HG03432 (cell line): ENCODE data around the gene PLD5.
"Not testable (repeated sequence)": the region's sequence is repeated elsewhere in the genome, so short reads cannot be mapped to it uniquely, and the experiment has no call there.

ENCODE experiments used
- ATAC-seq: cut with Tn5 transposase; IDR thresholded peaks from one replicate; pipeline ENCODE4 v1.9.1; 2021; ENCODE audit warnings: mild to moderate bottlenecking, moderate library complexity; ENCODE audit not compliant: unreplicated experiment

The PLD5 gene

DNA sequence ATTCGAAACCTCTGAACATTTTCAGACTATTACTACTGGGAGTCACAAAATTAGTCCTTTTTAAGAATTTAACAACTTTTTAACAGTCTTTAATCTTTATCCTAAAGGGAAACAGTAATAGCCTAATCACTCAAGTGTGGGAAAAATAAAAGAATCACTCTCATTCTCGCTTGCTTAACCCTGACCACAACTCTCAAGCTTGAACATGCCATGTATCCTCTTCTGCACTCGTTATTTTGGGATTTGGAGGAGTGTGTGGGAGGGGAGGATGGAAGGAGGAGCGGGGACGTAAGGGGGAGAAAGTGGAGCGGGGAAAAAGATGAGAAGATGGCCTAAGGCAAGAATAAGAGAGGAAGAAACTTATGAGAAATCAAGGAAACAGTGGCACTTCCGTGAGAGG, 215.8 kb downstream of the PLD5 start:
- not testable (repeated sequence) for ATAC-seq

DNA sequence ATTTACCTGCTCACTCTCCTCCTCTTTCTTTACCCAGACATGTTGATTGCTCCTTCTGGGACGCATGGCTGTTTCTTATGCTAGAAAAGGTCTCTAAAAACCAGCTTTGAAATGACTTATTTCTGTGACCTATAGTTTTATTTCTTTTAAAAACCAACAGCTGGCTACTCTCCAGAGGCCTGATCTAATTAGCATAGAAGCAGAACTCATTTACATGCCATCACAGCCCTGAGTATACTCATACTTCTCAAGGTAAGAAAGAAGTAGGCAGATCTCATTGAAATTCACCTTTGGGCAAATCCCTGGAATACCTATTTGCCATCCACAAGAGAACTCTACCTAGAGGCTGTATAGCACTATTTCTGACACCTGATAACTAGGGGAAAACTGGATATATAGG, 230.7 kb downstream of the PLD5 start:
- not testable (repeated sequence) for ATAC-seq

DNA sequence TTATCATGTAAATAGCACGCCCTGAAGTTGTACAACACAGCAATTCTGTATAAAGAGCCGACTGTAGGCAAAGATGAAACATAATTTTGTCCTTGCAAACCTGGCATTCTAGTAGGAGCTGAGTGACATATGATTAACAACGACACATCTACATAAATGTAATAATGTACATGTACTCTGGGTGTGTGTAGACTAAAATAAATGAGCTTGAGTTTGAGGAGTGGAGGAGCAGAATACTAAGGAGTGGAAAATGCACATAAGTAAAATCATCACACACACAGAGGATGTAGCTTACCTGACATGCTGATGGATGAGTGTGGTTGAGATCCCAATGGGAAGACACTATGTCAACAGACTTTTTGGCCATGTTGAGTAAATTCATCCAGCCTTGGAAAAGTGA, 236.4 kb downstream of the PLD5 start:
- not testable (repeated sequence) for ATAC-seq

DNA sequence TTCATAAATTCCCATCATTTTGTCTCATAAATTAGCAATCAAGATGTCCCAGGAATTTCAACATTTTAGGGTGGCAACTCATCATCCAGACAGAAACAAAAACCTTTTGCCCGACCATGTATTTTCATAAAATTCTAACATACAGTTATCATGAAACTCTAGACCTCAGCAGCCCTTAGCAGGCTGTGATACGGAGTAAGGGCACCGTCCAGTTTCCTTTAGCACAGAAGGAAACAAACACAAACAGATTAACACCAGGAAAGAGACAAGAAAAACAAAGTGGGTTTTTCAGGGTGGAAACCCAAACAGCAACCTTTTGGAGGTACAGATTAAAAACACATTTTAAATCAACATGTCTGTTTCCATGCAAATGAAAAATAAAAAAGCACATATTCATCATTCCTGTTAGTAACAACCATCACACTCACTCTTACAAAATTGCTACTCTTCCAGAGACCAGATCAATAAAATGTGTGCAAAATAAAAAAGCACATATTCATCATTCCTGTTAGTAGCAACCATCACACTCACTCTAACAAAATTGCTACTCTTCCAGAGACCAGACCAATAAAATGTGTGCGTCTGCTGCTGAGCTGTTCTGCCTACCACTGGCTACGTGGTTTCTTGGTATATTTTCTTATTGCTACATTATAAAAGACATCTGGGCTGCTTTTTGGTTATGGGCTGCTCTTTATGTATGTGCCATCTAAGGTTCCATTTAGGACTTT, 241.6 kb downstream of the PLD5 start:
- not testable (repeated sequence) for ATAC-seq

DNA sequence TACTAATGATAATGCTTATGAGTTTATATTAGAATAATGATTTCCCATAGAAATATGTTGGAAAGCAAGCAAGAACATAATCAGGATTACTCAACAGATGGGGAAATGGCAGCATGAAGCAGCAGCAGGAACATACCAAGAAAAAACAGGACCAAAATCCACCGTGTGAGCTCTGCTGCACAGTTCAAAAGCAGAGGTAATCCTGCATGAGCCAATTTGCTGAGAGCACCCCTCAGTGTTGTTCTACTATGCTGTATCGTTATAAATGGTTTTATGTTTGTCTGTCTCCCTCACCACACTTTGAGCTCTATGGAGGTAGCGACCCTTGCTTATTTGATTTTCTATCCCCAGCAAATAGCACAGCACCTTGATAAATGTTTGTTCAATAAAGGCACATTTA, 246.1 kb downstream of the PLD5 start:
- ATAC-seq: not testable (repeated sequence)

DNA sequence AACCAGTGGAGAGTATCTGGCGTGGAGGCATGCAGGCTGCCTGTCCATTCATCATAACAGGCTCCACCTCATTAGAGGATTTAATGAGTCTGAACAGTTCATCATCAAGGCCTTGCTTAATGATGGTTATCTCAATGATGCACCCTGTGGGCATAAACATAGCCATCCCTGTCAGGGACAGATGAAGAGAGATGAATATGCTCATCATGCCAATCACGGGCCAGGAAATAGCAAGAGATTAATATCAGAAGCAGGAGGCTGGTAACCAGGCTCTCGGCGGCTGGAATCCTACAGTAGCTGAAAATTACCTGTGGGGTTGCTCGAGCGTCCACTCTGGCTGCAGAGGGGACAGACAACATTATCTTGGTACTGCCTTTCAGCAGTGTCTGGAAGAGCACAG, 247.7 kb downstream of the PLD5 start:
- not testable (repeated sequence) for ATAC-seq

DNA sequence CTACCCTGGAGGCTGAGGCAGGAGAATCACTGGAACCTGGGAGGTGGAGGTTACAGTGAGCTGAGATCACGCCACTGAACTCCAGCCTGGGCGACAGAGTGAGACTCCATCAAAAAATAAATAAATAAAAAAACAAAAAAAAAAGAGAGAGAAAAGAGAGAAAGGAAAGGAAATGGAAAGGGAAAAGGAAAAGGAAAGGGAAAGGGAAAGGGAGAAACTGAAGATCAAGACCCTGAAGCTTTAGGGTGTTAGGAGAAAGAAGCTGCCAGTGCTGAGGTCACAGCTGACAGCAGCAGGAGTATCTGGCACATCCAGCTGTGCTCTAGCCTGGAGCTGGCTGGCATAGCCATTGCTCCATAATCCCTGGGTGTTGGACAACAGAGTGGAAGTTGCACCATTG, 257.5 kb downstream of the PLD5 start:
- not testable (repeated sequence) for ATAC-seq

DNA sequence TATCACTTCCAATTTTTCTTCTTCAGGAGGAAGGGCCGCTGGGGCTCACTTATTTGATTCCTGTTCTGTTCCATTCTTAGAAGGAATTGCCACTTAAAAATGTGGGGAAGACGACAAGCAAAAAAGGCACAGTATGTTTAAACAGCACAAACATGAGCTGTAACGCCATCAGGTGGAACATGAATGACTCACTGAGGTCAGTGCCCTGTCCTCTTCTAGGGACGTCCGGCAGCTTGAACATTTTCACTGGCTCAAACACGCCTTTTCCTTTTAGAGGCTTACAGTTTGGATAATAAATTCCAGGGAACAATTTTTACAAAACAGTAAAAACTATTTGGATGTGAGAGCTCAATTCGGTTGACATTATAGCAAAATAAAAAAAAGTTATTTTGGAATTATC, 260.1 kb downstream of the PLD5 start:
- not testable (repeated sequence) for ATAC-seq

DNA sequence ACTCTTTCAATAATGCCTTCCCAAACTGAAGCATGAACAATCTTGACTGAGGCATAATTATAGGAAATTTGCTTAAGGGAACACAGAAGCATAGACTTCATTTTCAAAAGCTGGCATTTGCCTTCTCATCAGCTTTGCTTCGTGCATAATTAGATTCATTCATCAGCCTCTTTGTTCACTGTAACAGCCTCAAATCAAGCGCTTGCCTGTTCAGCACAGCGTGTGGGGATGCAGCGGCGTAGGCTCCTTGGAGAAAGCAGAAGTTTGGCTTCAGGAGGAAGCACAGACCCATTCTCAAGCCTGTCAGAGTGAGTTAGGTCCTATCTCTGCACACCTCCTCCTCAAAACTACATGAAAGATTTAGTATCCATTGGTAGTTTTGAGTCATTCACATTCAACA, 279.2 kb downstream of the PLD5 start:
- no peak for ATAC-seq

DNA sequence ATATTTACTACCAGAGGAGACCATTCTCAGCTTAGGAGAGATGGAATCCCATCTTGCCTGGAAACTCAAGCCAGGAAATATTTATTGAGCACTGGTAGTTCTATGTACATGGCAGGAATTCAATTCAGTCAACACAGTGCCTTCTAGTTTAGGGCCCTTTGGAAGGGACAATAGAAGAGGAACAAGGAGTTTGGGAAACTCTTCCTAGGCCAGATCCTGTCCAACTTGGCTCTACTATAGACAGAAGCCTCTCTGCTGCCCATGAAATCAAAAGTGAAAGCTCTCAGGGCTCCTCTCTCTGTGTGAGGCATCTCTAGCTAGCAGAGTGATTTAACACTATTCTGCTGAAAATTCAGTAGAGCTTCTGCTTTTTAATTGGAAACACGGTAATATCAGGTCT, 281.0 kb downstream of the PLD5 start:
- ATAC-seq: peak; percentile 95

DNA sequence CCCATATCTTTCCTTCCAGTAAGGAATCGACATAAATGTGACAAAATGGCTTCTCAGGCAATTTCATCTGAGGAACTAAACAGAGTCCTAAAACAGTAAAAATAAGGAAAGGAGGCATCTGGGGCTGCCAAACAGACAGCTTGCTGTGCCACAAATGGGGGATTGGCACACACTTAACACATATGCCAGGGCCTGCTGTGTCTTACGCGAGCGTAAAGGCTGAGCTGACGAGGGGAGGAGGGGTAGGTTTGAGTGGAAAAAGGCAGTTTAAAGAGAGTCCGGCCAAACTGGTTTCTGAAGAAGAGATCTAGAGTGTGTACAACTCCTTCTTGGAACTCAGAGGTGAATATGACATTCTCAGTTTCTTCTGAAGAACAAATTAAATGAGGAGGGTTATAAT, 281.5 kb downstream of the PLD5 start:
- peak; percentile 29 for ATAC-seq

DNA sequence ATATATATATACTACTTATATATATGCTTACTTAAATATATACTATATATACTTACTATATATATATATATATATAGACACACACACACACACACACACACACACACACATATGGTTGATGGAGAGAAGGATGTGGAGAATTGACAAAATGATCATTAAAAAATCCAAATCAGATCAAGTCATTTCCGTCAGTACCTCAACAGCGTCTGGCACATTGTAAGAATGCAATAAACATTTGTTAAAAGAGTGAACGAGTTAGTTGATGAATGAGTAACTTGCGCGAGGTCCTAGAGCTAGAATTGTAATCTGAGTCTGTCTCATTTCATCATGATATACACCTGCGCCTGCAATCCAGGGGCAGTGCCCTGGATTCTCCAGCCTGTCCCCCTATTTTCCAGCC, 282.6 kb downstream of the PLD5 start:
- no peak for ATAC-seq

DNA sequence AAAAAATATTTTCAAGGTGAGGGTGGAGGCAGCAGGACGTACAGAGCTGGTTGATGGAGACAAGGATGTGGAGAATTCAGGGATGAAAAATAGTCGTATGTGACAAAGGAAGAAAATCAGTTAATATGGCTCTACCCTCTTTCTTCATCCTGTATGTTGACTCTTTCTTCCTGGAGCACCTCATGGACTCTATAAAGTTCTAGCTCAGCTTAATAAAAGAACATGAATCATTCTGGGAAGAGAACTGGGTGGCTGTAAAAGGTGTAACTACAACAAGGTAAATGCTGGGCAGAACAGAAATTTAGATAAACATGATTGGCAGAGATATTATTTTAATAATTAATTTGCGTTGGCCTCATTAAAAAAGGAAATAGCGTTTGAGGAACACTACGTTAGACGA, 283.8 kb downstream of the PLD5 start:
- no peak for ATAC-seq

DNA sequence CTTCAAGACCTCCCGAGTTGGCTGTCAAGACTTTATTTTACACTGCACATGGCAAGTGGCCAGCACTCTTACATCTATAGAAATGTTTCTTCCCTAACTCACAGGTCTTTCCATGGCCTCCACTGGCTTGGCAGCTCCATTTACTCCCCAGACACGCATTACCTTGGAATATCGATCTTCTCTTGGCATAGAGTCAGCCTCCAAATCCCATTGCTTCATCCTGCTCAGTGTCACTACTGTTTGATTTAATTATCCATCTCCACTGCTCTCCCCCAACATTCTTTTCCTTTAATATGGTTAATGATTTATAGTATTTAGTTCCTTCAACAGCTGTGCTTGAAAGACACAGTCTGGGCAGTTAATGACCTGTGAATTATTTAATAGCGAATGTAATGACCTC, 284.4 kb downstream of the PLD5 start:
- ATAC-seq: no peak

DNA sequence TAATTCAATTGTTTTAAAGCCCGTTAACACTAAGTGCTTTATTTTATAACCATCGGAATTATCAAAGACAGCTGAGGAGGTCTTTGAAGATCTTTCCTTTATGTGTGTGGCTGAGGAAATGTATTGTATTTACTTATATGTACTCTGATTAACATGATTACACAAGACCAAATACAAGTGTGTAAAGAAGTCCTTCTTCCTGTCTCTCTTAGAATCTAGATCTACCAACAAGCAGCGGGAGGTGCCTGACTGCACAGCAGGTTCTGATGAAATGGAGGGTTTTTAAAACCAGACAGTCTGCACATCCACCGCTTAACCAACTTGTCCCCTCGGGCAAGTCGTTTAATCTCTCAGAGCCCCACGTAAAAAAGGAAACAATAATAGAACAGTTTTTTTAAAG, 285.1 kb downstream of the PLD5 start:
- ATAC-seq: no peak

DNA sequence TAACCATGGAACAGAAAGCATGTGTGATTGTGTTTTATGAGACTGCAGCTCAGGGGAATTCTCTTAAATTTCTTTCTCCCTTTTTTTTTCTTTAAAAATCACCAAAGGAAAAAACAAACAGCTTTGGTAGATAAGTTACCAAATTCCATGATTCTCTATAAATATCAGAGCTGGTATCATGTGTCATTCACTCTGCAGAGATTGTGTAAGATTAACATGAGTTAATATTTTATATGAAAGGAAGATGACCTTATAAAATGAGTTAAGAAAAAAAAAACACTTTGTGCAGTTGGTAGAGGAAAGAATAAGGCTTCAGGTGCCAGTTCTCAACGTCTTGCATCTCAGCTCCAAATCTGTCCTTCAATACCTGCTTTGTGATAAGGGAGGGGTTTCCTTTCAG, 287.4 kb downstream of the PLD5 start:
- ATAC-seq: no peak

DNA sequence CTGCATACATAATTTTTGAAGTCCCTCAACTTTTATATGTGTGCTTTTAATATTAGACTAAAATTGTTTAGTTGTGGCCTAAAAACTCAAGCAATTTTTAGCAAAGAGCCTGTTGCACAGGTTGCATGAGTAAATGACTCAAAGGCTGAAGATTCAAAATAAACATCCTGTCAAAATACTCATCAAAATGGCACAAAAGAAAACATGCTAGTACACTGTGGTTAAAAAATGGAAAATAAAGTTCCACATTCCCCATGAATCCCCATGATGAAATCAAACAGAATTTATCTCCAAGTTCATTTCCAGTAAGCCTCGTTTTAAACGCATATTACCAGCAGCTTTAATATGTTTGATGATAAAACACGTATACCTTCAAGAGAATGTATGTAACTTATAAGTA, 295.5 kb downstream of the PLD5 start:
- no peak for ATAC-seq

DNA sequence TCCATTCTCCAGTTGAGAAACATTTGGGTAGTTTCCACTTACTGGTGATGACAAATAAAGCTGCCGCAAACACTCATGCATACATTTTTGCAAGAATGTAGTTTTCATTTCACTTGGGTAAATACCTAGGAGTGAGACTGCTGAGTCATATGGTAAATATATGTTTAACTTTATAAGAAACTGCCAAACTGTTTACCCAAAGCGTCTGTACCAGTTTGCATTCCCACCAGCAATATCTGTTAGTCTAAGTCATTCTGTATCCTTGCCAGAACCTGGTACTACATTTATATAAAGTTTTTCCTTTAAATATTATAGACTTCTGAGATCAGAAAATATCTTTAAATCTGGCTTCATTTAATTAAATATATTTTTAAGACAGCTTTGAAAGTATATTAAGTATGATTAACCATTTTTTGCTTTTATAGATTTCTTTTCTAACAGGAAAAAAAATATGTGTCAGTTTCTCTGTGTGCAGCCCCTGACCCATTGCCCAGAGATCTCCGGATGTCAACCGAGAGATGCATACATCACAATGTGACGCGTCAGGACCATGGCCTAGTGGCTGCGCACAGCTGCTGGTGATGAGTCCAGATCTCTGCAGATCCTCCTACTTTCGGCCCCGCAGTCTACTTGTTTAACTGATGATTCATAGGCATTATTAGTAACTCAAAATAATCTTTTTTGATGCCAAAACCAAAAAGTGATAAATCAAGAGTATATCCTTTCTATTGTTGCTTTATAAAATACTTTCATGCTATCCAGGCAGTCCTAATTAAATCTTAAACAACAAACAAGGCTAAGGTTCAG, 298.5 kb downstream of the PLD5 start:
- peak; percentile 72 for ATAC-seq

DNA sequence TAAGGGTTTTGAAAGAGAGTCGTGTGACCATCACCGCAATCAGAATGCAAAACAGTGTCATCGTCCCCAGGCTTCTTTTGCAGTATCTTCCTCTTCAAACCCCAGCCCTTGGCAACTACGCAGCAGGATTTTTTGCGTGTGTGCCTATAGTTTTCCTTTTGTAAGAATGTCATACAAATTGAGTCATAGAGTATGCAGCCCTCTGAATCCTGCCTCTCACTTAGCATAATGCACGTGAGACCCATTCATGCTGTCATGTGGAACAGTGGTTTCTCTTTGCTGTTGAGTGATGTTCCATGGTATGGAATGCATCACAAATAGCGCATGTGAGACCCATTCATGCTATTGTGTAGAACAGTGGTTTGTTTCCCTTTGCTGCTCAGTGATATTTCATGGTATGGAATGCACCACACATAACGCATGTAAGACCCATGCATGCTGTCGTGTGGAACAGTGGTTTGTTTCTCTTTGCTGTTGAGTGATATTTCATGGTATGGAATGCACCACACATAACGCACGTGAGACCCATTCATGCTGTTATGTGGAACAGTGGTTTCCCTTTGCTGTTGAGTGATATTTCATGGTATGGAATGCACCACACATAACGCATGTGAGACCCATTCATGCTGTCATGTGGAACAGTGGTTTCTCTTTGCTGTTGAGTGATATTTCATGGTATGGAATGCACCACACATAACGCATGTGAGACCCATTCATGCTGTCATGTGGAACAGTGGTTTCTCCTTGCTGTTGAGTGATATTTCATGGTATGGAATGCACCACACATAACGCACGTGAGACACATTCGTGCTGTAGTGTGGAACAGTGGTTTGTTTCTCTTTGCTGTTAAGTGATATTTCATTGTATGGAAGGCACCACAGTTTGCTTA, 299.4 kb downstream of the PLD5 start:
- ATAC-seq: peak; percentile 16

DNA sequence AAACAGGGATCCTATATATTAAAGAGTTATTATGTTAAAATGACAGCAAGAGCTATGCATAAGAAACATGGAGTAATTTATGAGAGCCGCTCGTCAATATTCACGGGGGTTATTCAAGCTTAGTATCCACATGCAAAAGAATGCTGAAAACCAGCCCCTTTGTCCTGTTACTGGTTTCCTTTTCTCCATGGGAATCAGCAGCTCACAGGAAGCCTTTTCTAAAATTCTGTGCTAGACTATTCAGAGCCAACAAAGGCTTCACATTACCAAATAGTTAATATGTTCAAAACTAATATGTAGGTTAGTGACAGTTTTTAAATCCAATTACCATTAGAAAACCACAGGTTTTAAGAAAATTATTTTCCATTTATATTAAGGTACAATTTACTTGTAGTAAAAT, 300.0 kb downstream of the PLD5 start:
- no peak for ATAC-seq

DNA sequence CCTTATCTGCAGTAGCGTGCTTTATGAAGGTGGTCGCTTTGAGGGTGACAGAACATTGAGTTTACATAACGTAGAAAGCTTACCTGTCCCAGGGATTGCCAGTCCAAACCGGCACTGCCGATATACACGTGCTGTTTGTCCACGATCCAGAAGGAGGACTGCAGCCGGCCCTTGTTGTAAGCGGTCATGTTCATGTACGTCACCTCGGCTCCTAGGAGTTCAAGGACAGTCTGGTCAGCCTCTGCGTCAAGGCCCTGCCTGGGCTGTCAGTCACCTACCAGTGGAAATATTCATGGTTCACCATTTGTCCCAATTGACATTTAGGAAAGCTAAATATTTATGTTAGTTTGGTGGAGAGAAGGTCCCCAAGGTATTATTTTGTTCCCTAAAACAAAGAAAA, 304.6 kb downstream of the PLD5 start:
- no peak for ATAC-seq
